ENCODE data around the gene RAG2. TPM values are rescaled to one million over a fixed set of nuclear protein-coding genes. Genes with fewer than 3 reads are reported as not detected.

RAG2 gene
- total RNA-seq, result not detected

DNA sequence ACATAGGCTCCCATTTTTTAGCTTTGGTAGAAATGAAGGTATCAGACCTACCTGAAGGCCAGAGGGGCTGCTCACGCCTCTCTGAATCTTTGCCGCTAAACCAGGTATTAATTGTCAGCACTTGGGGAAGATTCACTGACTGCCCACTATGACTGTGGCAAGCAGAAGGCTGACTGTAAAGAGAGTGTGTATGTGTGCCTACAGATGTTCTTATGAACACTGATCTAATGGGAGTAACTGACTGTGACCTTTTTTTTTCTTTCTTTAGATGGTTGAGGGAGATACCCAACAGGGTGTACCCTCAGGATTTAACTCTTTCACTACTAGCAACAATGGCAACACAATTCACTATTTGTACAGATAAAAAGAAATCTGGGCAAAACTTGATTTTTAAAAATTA lies at the start of gene RAG2:
Gene RAG2, minus strand, starts transcription at position 186 of the 400 bp plus-strand sequence. CDS start 4,068 bp downstream, outside the sequence.
- no peaks in the 10 kb centered on the region for H3K9me3 Mint-ChIP-seq
- ATAC-seq (replicated peaks), result no peak
- H3K4me1 Mint-ChIP-seq, result no peaks in the 10 kb centered on the region
- H3K36me3 Mint-ChIP-seq (ENCODE audit: low read depth), result no peaks in the 10 kb centered on the region
- H3K27me3 Mint-ChIP-seq, result peaks cover 3% of the 10 kb centered on the region
- H3K27ac Mint-ChIP-seq, result no peak within 1 kb of the TSS
- H3K4me3 Mint-ChIP-seq, result no peak within 1 kb of the TSS

DNA sequence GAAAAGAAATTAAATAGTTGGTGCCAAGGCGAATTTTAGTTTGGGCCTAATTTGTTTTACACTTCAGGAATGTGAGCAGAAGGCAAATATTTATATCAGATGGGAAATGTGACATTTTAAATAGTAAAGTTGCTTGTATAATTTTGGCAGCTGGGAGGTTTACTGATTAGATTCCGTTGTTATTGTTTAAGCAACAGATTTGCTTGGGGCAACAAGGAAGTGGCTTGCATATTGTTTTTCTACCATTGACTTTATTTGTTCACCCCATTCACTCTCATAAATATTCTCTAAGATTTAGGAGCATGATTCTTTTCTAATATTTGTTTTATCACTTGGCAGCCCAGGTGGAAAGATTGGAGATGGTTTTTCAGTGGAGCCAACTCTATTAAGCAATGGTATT lies 40.5 kb upstream of the RAG2 start:
- Mint-ChIP-seq H3K36me3 (ENCODE audit: low read depth) (peaks cover 23% of the 10 kb centered on the region), H3K27me3 (no peaks in the 10 kb centered on the region), H3K27ac (no peak overlapping the region), H3K9me3 (no peaks in the 10 kb centered on the region), H3K4me3 (no peak overlapping the region), H3K4me1 (no peaks in the 10 kb centered on the region)
- no peak for ATAC-seq (replicated peaks)

DNA sequence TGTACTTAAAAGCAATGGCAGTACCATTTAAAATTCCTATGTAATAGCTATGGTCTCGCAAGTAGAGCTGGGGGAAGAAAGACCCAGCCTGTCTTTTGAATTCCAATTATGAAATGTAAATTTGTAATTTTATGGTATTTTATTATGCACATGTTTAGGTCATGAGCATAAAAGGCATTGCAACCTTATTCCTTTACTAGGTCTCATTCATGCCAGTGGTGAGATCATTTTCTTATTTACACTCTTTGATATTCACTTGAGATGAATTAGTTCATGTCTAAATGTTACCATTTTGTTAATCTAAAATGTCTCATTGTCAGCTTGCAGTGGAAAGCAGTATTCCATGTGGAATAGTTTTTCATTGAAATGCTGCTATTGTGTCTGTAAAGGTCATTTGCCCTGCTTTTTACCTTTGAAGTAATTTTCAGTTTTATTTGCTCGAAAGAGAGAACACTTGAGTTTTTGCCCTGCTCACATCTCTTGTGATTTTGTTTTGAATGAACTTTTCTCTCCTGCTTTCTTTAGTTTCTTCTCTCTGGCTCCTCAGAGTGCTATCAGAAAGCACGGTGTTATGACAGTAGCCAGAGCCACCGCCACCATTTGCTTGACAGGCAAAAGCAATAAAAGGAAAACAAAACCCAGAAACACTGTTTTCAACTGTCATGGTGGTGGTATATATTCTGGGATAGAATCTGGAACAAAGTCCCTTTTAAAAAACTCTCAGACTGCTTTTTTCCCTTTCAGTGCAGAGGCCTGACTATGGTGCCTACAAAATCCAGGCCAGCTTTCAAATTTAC lies 37.2 kb upstream of the RAG2 start:
- no peak for ATAC-seq (replicated peaks)
- no peak overlapping the region for H3K4me3 Mint-ChIP-seq
- no peak overlapping the region for H3K27ac Mint-ChIP-seq
- no peaks in the 10 kb centered on the region for H3K27me3 Mint-ChIP-seq
- no peaks in the 10 kb centered on the region for H3K9me3 Mint-ChIP-seq
- H3K36me3 Mint-ChIP-seq (ENCODE audit: low read depth), result peaks cover 23% of the 10 kb centered on the region
- H3K4me1 Mint-ChIP-seq, result no peaks in the 10 kb centered on the region

DNA sequence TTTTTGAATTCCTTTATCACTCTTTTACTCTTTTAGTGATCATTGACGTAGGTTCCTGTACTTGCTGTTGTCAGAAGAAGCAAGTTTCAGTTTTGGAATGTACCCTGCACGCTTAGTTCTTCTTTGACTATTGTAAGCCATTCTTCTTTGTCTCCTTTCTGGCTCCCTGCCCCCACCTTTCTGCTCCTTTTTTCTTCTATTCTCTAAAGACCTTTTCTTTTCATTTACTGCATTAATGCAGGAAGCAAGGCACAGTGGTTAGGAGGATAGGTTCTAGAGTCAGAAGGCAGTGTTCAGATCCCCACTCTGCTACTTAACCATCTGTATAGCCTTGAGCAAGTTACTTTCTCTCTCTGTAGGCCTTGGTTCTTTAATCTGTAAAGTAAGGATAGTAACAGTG lies 33.7 kb upstream of the RAG2 start:
- no peak overlapping the region for H3K4me3 Mint-ChIP-seq
- H3K27me3 Mint-ChIP-seq, result peaks cover 2% of the 10 kb centered on the region
- ATAC-seq (replicated peaks), result peak; percentile 71
- peaks cover 17% of the 10 kb centered on the region for H3K36me3 Mint-ChIP-seq (ENCODE audit: low read depth)
- H3K4me1 Mint-ChIP-seq, result no peaks in the 10 kb centered on the region
- no peaks in the 10 kb centered on the region for H3K9me3 Mint-ChIP-seq
- no peak overlapping the region for H3K27ac Mint-ChIP-seq

DNA sequence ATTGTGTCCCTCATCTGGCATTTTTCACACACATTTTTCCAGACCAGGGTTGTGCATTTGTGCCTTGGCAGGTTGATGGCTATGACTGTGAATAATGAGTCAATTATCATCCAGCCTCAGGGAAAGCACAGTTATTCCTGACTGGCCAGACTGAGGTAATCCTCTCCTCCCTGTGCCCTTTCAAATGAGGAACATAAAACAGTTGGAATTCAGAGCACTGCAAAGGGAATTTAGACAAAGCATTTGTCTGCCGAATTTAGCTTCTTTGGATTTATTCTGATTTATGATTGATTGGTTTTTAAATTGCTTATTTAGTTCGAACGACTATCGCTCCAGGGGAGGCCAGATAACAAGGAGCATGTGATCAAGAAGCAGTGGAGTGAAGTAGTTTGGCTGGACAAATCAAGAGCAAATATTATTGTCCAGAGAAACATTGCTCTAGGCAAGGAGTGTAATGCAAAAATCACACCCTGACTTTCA lies 30.8 kb upstream of the RAG2 start:
- no peak overlapping the region for H3K4me3 Mint-ChIP-seq
- H3K4me1 Mint-ChIP-seq, result no peaks in the 10 kb centered on the region
- H3K27ac Mint-ChIP-seq, result no peak overlapping the region
- H3K9me3 Mint-ChIP-seq, result no peaks in the 10 kb centered on the region
- H3K27me3 Mint-ChIP-seq, result peaks cover 4% of the 10 kb centered on the region
- peaks cover 2% of the 10 kb centered on the region for H3K36me3 Mint-ChIP-seq (ENCODE audit: low read depth)
- no peak for ATAC-seq (replicated peaks)

DNA sequence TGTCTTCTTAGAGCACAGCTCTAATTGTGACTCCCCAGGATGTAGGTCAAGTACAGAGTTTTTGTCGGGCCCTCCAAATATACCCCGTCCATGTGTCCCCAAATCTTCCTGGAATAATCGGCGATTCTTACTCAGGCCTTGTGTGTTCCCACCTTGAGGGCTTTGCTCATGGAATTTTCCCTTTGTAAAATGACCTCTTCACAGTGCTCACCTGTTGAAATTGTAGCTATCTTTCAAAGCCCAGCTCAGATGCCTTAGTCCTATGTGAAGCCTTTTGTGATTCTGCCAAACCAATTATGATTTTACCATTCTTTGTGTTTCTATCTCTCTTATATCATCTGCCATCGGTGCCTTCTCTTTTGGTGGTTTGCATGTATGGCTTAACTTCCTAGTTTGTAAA lies 30.1 kb upstream of the RAG2 start:
- Mint-ChIP-seq H3K9me3 (no peaks in the 10 kb centered on the region), H3K4me1 (no peaks in the 10 kb centered on the region), H3K4me3 (no peak overlapping the region), H3K36me3 (ENCODE audit: low read depth) (no peaks in the 10 kb centered on the region), H3K27me3 (peaks cover 4% of the 10 kb centered on the region), H3K27ac (no peak overlapping the region)
- no peak for ATAC-seq (replicated peaks)

DNA sequence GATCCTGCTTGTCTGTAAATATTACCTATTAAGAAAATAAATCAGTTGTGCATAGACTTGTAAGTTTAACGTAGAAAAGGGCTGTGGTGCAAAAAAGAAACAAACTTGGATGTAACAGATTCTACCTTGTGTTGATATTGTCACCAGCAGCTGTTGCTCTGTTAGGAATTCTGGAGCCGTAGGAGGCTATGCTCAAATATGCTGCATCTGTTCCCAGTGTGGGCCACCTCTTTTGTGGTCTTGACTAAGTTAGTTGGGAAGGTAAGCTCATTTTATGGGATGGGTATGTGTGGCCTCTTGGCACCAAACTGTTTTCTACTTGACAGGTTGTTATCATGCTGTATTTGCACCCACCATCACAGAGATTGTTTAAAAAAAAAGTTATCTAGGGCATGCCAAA lies 29.4 kb upstream of the RAG2 start:
- no peak for ATAC-seq (replicated peaks)
- H3K27me3 Mint-ChIP-seq, result peaks cover 4% of the 10 kb centered on the region
- no peaks in the 10 kb centered on the region for H3K9me3 Mint-ChIP-seq
- H3K36me3 Mint-ChIP-seq (ENCODE audit: low read depth), result no peaks in the 10 kb centered on the region
- H3K4me1 Mint-ChIP-seq, result no peaks in the 10 kb centered on the region
- H3K27ac Mint-ChIP-seq, result no peak overlapping the region
- H3K4me3 Mint-ChIP-seq, result no peak overlapping the region

DNA sequence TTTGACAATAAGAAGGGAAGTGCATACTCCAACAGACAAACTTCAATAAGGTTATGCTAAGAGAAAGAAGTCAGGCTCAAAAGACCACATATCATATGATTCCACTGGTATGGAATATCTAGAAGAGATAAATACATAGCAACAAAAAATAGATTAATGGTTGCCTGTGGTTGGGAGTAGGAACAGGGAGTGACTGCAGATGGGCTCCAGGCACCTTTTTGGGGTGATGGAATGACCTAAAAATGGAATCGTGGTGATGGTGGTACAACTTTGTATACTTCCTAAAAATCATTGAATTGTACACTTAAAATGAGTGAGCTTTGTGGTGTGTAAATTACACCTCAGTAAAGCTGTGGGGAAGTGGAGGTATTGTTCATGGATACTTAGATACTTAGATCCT lies 29.0 kb upstream of the RAG2 start:
- Mint-ChIP-seq H3K4me1 (no peaks in the 10 kb centered on the region), H3K27me3 (peaks cover 4% of the 10 kb centered on the region), H3K27ac (no peak overlapping the region), H3K36me3 (ENCODE audit: low read depth) (no peaks in the 10 kb centered on the region), H3K4me3 (no peak overlapping the region), H3K9me3 (no peaks in the 10 kb centered on the region)
- no peak for ATAC-seq (replicated peaks)

DNA sequence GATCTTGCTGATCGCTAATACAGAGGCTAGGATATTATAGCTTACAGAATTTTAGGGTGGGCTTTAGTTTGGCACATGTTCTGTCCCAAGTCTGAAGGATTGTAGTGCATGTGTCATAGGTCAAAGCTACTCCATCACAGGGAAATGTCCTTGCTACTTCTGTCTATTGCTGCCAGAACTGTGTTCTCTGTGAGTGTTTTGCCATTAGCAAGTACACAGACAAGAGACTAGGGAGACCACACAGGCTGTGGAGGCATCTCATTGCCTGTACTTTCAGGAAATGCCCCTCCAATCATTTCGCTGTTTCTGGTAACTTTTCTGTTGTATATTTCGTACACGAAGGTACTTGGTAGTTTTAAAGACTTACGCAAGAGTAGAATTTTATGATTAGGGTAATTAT lies 25.5 kb upstream of the RAG2 start:
- Mint-ChIP-seq H3K9me3 (no peaks in the 10 kb centered on the region), H3K4me3 (no peak overlapping the region), H3K27ac (no peak overlapping the region), H3K36me3 (ENCODE audit: low read depth) (no peaks in the 10 kb centered on the region), H3K4me1 (peaks cover 4% of the 10 kb centered on the region), H3K27me3 (peaks cover 7% of the 10 kb centered on the region)
- no peak for ATAC-seq (replicated peaks)

DNA sequence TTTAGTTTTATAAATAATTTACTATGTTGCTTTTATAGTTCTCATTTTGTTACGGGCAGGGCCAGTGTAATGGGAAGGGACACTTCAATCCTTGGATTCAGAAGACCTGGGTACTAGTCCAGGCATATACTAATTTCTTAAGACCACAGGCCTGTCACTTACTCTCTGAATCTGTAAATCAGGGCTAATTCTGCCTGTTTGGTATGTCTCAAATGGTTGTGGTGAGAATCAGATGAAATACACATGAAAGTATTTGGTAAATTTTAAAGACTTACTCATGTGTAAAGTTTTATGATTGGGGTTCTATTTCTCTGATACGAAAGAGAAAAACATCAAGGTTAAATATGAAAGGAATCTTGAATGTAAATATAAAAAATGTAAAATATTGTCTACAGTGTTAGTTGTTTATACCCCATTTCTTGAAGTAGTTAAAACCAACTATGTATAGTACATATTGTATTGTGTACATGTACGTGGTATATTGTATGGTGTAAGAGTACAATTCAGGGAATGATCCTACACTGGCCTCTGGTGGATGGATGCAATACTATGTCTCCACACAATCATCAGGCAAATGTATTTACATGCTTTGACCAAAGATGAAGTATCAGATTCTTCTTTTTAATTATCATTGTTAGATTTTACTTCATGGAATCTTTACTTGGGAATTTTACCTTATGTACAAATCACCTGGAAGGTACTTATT lies 24.5 kb upstream of the RAG2 start:
- Mint-ChIP-seq H3K4me3 (no peak overlapping the region), H3K27me3 (peaks cover 7% of the 10 kb centered on the region), H3K4me1 (peaks cover 4% of the 10 kb centered on the region), H3K36me3 (ENCODE audit: low read depth) (no peaks in the 10 kb centered on the region), H3K9me3 (no peaks in the 10 kb centered on the region), H3K27ac (no peak overlapping the region)
- peak; percentile 34 for ATAC-seq (replicated peaks)

DNA sequence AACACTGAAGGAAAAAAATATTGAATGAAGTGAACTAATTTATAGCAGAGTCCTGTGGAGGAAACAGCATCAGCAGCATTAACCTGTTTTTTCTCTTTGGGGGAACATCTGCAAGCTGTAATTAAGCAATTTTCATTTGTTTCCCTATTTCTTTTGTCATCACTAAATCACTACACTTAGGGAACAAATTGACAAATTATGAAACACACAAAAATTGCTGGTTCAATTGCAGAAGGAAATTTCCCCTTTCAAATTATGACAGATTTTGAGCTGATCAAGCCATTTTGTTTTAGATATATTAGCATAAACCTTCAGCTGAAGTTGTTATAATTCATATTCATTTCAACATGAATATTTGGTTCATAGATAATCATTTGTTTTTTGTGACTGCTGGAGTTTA lies 22.2 kb upstream of the RAG2 start:
- ATAC-seq (replicated peaks), result no peak
- peaks cover 3% of the 10 kb centered on the region for H3K27me3 Mint-ChIP-seq
- H3K4me1 Mint-ChIP-seq, result peaks cover 4% of the 10 kb centered on the region
- no peak overlapping the region for H3K4me3 Mint-ChIP-seq
- no peak overlapping the region for H3K27ac Mint-ChIP-seq
- H3K36me3 Mint-ChIP-seq (ENCODE audit: low read depth), result no peaks in the 10 kb centered on the region
- H3K9me3 Mint-ChIP-seq, result no peaks in the 10 kb centered on the region

DNA sequence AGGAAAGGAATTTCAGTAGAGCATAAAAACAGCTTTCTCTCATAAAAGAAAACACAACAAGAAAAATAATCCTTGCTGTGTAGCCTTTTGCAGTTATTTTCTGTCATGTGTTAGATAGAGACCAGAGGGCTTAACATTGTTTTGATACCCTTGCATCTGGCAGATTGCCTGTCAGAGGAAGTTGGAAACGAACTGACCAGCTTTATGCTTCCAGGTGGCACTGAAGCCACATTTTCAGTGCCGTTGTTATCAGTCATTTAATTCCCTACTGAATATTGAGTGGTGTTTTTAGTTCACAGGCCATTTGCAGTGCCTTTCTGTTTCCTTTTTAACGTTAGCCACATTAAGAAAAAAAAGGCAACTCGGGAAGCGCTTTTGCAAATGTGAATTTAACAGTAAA lies 21.5 kb upstream of the RAG2 start:
- H3K4me3 Mint-ChIP-seq, result no peak overlapping the region
- no peaks in the 10 kb centered on the region for H3K9me3 Mint-ChIP-seq
- H3K27me3 Mint-ChIP-seq, result peaks cover 3% of the 10 kb centered on the region

DNA sequence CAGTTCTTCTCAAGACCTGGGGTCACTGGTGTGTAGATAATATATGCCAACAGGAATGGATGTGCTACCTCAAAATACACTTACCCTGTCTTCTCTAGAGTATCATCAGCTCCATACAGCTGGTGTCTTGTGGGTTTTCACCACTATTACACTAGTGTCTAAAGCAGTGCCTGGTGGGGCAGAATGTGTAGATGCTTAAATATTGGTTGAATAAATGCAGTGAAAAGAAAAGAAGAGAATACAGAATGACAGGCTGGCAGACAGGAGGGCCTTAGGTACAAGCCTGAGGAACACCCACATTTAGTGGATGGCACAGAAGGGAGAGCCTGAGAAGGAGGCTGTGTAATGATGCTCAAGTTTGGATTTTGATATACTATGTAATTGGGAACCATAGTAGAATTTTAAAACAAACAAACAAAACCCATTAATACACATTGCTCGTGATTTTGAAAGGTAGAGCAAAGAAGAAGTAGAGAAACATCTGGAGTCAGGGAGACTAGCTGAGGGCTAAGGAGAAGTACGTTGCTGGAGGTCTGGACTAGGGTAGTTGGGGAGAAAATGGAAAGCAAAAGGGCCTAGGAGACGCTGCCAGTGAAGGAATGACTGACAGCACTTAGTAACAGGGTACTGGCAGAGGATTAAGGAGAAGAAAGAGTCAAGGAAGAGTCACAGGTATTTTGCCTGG lies 20.5 kb upstream of the RAG2 start:
- H3K27ac Mint-ChIP-seq, result no peak overlapping the region
- no peak overlapping the region for H3K4me3 Mint-ChIP-seq
- ATAC-seq (replicated peaks), result no peak
- H3K9me3 Mint-ChIP-seq, result no peaks in the 10 kb centered on the region
- H3K4me1 Mint-ChIP-seq, result peaks cover 4% of the 10 kb centered on the region
- peaks cover 3% of the 10 kb centered on the region for H3K27me3 Mint-ChIP-seq
- no peaks in the 10 kb centered on the region for H3K36me3 Mint-ChIP-seq (ENCODE audit: low read depth)

More for the DNA sequence above, 21.5 kb upstream of the RAG2 start:
- ATAC-seq (replicated peaks), result no peak
- Mint-ChIP-seq H3K27ac (no peak overlapping the region), H3K4me1 (peaks cover 4% of the 10 kb centered on the region), H3K36me3 (ENCODE audit: low read depth) (no peaks in the 10 kb centered on the region)

DNA sequence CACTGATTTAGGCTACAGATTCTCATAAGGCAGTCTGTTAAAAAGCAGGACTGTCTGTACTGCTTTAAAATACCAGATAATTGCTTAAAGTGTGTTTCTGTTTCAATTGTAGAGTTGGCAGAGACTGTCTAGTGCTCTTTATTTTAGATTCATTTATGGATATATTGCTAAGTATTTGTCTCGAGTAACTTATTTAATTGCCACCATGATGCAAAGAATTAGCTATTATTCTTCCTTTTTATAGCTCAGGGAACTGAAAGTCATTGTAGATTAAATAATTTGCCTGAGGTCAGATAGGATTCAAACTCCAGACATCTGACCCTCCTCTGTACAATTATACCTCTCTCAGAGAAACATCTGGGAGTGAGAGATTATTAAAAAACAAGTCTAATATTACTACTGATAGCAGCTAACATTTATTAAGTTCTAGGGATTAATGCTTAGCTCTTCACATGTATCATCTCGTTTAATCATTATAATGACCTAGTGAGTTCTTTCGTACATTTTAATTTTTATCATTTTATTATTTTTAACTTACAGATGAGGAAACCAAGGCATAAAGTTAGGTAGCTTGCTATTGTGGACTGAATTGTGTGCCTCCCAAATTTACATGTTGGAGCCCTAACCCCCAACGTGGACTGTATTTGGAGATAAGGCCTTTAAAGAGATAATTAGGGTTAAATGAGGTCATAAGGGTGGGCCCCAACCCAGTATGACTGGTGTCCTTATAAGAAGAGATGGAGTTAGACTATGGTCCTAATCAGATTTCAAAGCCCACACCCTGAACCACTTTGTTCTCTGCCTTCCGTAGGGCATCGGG lies 19.7 kb upstream of the RAG2 start:
- no peaks in the 10 kb centered on the region for H3K36me3 Mint-ChIP-seq (ENCODE audit: low read depth)
- no peak overlapping the region for H3K27ac Mint-ChIP-seq
- no peak overlapping the region for H3K4me3 Mint-ChIP-seq
- H3K4me1 Mint-ChIP-seq, result peaks cover 4% of the 10 kb centered on the region
- ATAC-seq (replicated peaks), result no peak
- H3K9me3 Mint-ChIP-seq, result no peaks in the 10 kb centered on the region
- H3K27me3 Mint-ChIP-seq, result peaks cover 3% of the 10 kb centered on the region
